Ishikawa (cell line): ENCODE data around the gene PPP2R5B.

Source experiments
- CEBPB ChIP-seq: IDR thresholded peaks from 2 replicates; pipeline ENCODE4 v1.6.1; 2012
- CREB1 ChIP-seq: IDR thresholded peaks from 2 replicates; pipeline ENCODE4 v1.6.1; 2012; ENCODE audit warnings: low read depth
- EGR1 ChIP-seq: IDR thresholded peaks from 2 replicates; pipeline ENCODE4 v1.6.1; 2012
- EP300 ChIP-seq: IDR thresholded peaks from 2 replicates; pipeline ENCODE4 v1.6.1; 2012; ENCODE audit warnings: borderline replicate concordance
- FOXM1 ChIP-seq: IDR thresholded peaks from 2 replicates; pipeline ENCODE4 v1.6.1; 2012; ENCODE audit warnings: low read depth, borderline replicate concordance
- NFIC ChIP-seq: IDR thresholded peaks from 2 replicates; pipeline ENCODE4 v1.6.1; 2012
- RAD21 ChIP-seq: IDR thresholded peaks from 2 replicates; pipeline ENCODE4 v1.6.1; 2012; ENCODE audit warnings: low read depth
- TAF1 ChIP-seq: IDR thresholded peaks from 2 replicates; pipeline ENCODE4 v1.6.1; 2012; ENCODE audit warnings: low read depth, mild to moderate bottlenecking
- TCF12 ChIP-seq: IDR thresholded peaks from 2 replicates; pipeline ENCODE4 v1.6.1; 2012; ENCODE audit warnings: low read depth
- TEAD4 ChIP-seq: IDR thresholded peaks from 2 replicates; pipeline ENCODE4 v1.6.1; 2012
- USF1 ChIP-seq: IDR thresholded peaks from 2 replicates; pipeline ENCODE4 v1.6.1; 2012
- YY1 ChIP-seq: IDR thresholded peaks from 2 replicates; pipeline ENCODE4 v1.6.1; 2012; ENCODE audit warnings: low read depth
- ZBTB7A ChIP-seq: IDR thresholded peaks from 2 replicates; pipeline ENCODE4 v1.6.1; 2012; ENCODE audit warnings: low read depth
- TF ChIP-seq, protein P1 (sequence below): IDR thresholded peaks from 2 replicates; pipeline ENCODE4 v1.6.1; 2012
- TF ChIP-seq, protein P2 (sequence below): IDR thresholded peaks from 2 replicates; pipeline ENCODE4 v1.6.1; 2012; ENCODE audit warnings: low read depth, mild to moderate bottlenecking

The PPP2R5B gene

GRCh38 chr11:64917663-64917995 lies 6.9 kb upstream of the PPP2R5B start:
- no peak for TF ChIP-seq TAF1
- TF ChIP-seq TCF12, result no peak
- TF ChIP-seq FOXM1, result no peak
- TF ChIP-seq ZBTB7A, result no peak
- TF ChIP-seq, protein P1, sequence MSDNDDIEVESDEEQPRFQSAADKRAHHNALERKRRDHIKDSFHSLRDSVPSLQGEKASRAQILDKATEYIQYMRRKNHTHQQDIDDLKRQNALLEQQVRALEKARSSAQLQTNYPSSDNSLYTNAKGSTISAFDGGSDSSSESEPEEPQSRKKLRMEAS, result no peak
- no peak for TF ChIP-seq EGR1
- no peak for TF ChIP-seq CREB1
- no peak for TF ChIP-seq USF1
- TF ChIP-seq NFIC, result no peak
- no peak for TF ChIP-seq CEBPB
- TF ChIP-seq YY1, result no peak
- TF ChIP-seq EP300, result no peak
- TF ChIP-seq RAD21, result no peak
- TF ChIP-seq, protein P2, sequence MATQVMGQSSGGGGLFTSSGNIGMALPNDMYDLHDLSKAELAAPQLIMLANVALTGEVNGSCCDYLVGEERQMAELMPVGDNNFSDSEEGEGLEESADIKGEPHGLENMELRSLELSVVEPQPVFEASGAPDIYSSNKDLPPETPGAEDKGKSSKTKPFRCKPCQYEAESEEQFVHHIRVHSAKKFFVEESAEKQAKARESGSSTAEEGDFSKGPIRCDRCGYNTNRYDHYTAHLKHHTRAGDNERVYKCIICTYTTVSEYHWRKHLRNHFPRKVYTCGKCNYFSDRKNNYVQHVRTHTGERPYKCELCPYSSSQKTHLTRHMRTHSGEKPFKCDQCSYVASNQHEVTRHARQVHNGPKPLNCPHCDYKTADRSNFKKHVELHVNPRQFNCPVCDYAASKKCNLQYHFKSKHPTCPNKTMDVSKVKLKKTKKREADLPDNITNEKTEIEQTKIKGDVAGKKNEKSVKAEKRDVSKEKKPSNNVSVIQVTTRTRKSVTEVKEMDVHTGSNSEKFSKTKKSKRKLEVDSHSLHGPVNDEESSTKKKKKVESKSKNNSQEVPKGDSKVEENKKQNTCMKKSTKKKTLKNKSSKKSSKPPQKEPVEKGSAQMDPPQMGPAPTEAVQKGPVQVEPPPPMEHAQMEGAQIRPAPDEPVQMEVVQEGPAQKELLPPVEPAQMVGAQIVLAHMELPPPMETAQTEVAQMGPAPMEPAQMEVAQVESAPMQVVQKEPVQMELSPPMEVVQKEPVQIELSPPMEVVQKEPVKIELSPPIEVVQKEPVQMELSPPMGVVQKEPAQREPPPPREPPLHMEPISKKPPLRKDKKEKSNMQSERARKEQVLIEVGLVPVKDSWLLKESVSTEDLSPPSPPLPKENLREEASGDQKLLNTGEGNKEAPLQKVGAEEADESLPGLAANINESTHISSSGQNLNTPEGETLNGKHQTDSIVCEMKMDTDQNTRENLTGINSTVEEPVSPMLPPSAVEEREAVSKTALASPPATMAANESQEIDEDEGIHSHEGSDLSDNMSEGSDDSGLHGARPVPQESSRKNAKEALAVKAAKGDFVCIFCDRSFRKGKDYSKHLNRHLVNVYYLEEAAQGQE, result no peak
- no peak for TF ChIP-seq TEAD4

- TF ChIP-seq, protein P2, result peak; percentile 34; the same call in 1 of the 2 replicates
- TF ChIP-seq TEAD4, result no peak
Observed at GRCh38 chr11:64918017-64918416, 6.5 kb upstream of the PPP2R5B start.

DNA sequence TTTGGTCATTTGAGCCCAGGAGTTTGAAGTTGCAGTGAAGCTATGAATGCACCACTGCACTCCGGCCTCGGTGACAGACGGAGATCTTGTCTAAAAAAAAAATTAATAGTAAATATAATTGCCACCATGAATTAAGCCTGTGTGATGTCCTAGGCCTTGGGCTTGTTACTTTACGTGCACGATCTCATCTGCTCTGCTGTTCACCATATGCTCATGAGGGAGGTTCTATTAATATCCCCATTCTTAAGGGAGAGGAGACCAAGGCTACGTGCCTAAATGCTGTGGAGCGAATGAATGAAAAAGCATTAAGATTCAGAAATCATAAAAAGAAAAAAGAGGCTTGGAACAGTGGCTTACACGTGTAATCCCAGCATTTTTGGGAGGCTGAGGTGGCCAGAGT lies 4.9 kb upstream of the PPP2R5B start:
- TF ChIP-seq YY1 (no peak), TAF1 (no peak), RAD21 (no peak), TEAD4 (no peak), CREB1 (no peak), EP300 (no peak), NFIC (no peak), CEBPB (no peak), ZBTB7A (no peak)
- TF ChIP-seq, protein P2, result no peak

GRCh38 chr11:64920124-64920523 lies 4.4 kb upstream of the PPP2R5B start:
- TF ChIP-seq TAF1, result no peak
- TF ChIP-seq CEBPB, result no peak

DNA sequence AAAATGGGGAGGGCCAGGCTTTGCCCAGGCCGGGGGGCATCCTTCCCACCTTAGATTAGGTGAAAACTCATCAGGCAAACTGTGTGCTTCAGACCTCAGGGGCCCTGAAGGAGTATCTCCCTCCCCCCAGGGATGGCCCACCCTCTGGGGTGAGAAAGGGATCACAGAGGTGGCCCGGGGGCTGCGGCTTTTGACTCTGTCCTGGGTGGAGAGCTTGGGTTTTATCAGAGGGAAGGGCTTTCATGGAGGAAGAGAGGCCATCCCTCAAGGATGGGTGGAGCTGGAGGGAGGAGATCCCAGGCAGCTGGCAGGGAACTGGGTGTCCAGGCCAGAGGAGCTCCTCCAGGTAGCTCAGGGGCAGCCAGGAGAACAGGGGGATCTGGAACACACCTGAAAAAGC lies 3.1 kb upstream of the PPP2R5B start:
- TF ChIP-seq FOXM1 (no peak), EP300 (no peak), YY1 (no peak), ZBTB7A (no peak), CREB1 (no peak), EGR1 (no peak), RAD21 (no peak), TCF12 (no peak)
- TF ChIP-seq, protein P1, result no peak
- TF ChIP-seq, protein P2, result no peak
